ENCODE data around the gene BICDL1.

- TF ChIP-seq CTCF (conservative IDR thresholded peaks at IDR 0.05) (peak; percentile 57), EZH2 (IDR thresholded peaks at IDR 0.05; ENCODE audit: low read depth) (no peak)
Observed at GRCh38 chr12:119988472-119989360, at the start of gene BICDL1.

All from PC-9 (cell line).